Peyer's patch (tissue), 4 donors: ENCODE data around the gene C1orf167.

Experiments used
- CTCF ChIP-seq, 6 experiments: fragments of 450-650 bp in 4 of 6; fragments of 200-600 bp in 2 of 6; sonication (generic) in 1 of 6; IDR thresholded peaks; one replicate each; pipeline ENCODE4 v1.5.1; 2017 to 2019; ENCODE audit warnings: antibody characterized with exemption in 6 of 6, mild to moderate bottlenecking in 3 of 6, moderate library complexity in 1 of 6
- POLR2A ChIP-seq, 2 donors: fragments of 450-650 bp; IDR thresholded peaks; one replicate each; pipeline ENCODE4 v1.5.1; 2017; ENCODE audit warnings: antibody characterized with exemption in 2 of 2, mild to moderate bottlenecking in 2 of 2, moderate library complexity in 2 of 2

DNA sequence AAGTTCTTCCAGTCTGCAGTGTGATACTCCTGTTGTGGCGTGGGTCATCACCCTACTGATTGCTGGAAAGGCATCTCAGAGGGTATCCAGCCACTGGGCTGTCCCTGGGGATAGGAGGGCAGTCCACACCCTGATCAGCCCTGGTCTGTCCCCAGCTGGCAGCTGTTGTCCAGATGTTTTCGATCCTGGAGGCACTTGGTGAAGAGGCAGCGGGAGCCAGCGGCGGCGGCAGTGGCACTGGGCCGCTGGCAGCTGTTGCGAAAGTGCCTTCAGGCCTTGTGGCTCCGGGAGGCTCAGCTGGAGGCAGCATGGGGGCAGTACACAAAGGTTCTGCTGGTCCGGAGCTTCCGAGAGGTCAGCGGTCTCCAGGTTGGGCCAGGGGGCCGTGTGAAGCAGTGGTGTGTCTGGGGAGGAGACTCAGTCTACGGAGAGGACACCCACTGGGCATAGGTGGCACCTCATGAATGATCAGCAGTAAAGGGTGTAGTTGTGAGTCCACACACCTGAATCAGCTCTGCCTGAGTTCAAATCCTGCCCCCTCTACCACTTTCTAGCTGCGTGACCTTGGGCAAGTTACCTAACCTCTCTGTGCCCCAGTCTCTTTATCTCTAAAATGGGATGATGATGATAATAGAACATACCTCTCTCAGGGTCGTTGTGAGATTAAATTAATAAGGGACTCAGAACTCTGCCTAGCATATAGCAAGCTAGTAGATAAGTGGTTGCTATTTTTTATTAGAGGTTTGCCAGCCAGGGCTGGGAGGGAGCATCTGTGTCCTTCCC lies 6.1 kb downstream of the C1orf167 start:
- TF ChIP-seq POLR2A (IDR thresholded peaks at IDR 0.05) (no peak), CTCF (IDR thresholded peaks at IDR 0.05) (no peak)
